ENCODE measurements around the gene OR10H4. TPM values are rescaled to one million over a fixed set of nuclear protein-coding genes. Genes with fewer than 3 reads are reported as not detected.
"Not testable (repeated sequence)": the region's sequence is repeated elsewhere in the genome, so short reads cannot be mapped to it uniquely, and the experiment has no call there.

Gene OR10H4
- not detected for total RNA-seq

GRCh38 chr19:15948223-15949058 is at the start of gene OR10H4:
Gene OR10H4 (plus strand): TSS chr19:15949008. CDS start chr19:15949008, 0 bp downstream.
- Mint-ChIP-seq H3K36me3 (peaks cover 13% of the 10 kb centered on the region), H3K9me3 (peaks cover 9% of the 10 kb centered on the region), H3K4me3 (no peak within 1 kb of the TSS), H3K27me3 (peaks cover 43 to 49% of the 10 kb centered on the region in 2 donors), H3K27ac (no peak within 1 kb of the TSS), H3K4me1 (ENCODE audit: low read depth in 2 of 2) (no peaks in the 10 kb centered on the region)
- DNase-seq (ENCODE audit: low spot score), result no peak
- ATAC-seq, result no peak

GRCh38 chr19:15899561-15899960 is 49.2 kb upstream of the OR10H4 start:
- peaks cover 7 to 25% of the 10 kb centered on the region in 2 donors for H3K27me3 Mint-ChIP-seq
- H3K27ac Mint-ChIP-seq; H3K4me1 Mint-ChIP-seq (ENCODE audit: low read depth in 2 of 2); ATAC-seq; H3K4me3 Mint-ChIP-seq; H3K36me3 Mint-ChIP-seq; H3K9me3 Mint-ChIP-seq; DNase-seq (ENCODE audit: low spot score): not testable (repeated sequence)

- peak overlapping the region; percentile 77 for H3K4me3 Mint-ChIP-seq
These were observed 48.8 kb upstream of the OR10H4 start for GRCh38 chr19:15900032-15900431.

GRCh38 chr19:15900504-15900903 is 48.3 kb upstream of the OR10H4 start:
- Mint-ChIP-seq H3K4me1 (ENCODE audit: low read depth in 2 of 2) (no peaks in the 10 kb centered on the region), H3K9me3 (no peaks in the 10 kb centered on the region), H3K4me3 (peak overlapping the region; percentile 77), H3K36me3 (no peaks in the 10 kb centered on the region), H3K27ac (no peak overlapping the region), H3K27me3 (peaks cover 16 to 32% of the 10 kb centered on the region in 2 donors)
- no peak for DNase-seq (ENCODE audit: low spot score)
- ATAC-seq, result peak in 1 of 2 donors; percentile 29

More at GRCh38 chr19:15900032-15900431, 48.8 kb upstream of the OR10H4 start:
- ATAC-seq; H3K36me3 Mint-ChIP-seq; DNase-seq (ENCODE audit: low spot score); H3K4me1 Mint-ChIP-seq (ENCODE audit: low read depth in 2 of 2); H3K27ac Mint-ChIP-seq; H3K9me3 Mint-ChIP-seq: not testable (repeated sequence)
- peaks cover 12 to 29% of the 10 kb centered on the region in 2 donors for H3K27me3 Mint-ChIP-seq

- H3K36me3 Mint-ChIP-seq, result peaks cover 2% of the 10 kb centered on the region
- no peak overlapping the region for H3K4me3 Mint-ChIP-seq
- H3K9me3 Mint-ChIP-seq, result no peaks in the 10 kb centered on the region
- DNase-seq (ENCODE audit: low spot score) (no peak), ATAC-seq (no peak)
- peaks cover 32 to 34% of the 10 kb centered on the region in 2 donors for H3K27me3 Mint-ChIP-seq
- H3K27ac Mint-ChIP-seq, result no peak overlapping the region
- no peaks in the 10 kb centered on the region for H3K4me1 Mint-ChIP-seq (ENCODE audit: low read depth in 2 of 2)
These were observed 46.6 kb upstream of the OR10H4 start for GRCh38 chr19:15902254-15902653.

- not testable (repeated sequence) for H3K27ac Mint-ChIP-seq; H3K4me3 Mint-ChIP-seq; DNase-seq (ENCODE audit: low spot score); H3K9me3 Mint-ChIP-seq; H3K4me1 Mint-ChIP-seq (ENCODE audit: low read depth in 2 of 2); H3K36me3 Mint-ChIP-seq
- H3K27me3 Mint-ChIP-seq, result peaks cover 36% of the 10 kb centered on the region in 2 donors
- peak in 1 of 2 donors; percentile 43 for ATAC-seq
These were observed 45.9 kb upstream of the OR10H4 start for GRCh38 chr19:15902898-15903297.

- ATAC-seq (no peak), DNase-seq (ENCODE audit: low spot score) (no peak)
- Mint-ChIP-seq H3K4me3 (no peak overlapping the region), H3K36me3 (peaks cover 6% of the 10 kb centered on the region), H3K4me1 (ENCODE audit: low read depth in 2 of 2) (no peaks in the 10 kb centered on the region), H3K27ac (no peak overlapping the region), H3K27me3 (peaks cover 29 to 31% of the 10 kb centered on the region in 2 donors), H3K9me3 (no peaks in the 10 kb centered on the region)
These were observed 43.8 kb upstream of the OR10H4 start for GRCh38 chr19:15905026-15905425.

- no peak overlapping the region for H3K4me3 Mint-ChIP-seq
- H3K36me3 Mint-ChIP-seq, result peaks cover 13% of the 10 kb centered on the region
- ATAC-seq (no peak), DNase-seq (ENCODE audit: low spot score) (no peak)
- no peaks in the 10 kb centered on the region for H3K4me1 Mint-ChIP-seq (ENCODE audit: low read depth in 2 of 2)
- H3K27ac Mint-ChIP-seq, result no peak overlapping the region
- no peaks in the 10 kb centered on the region for H3K9me3 Mint-ChIP-seq
- H3K27me3 Mint-ChIP-seq, result peaks cover 34 to 52% of the 10 kb centered on the region in 2 donors
These were observed 37.1 kb upstream of the OR10H4 start for GRCh38 chr19:15911599-15912235.

- DNase-seq (ENCODE audit: low spot score) (no peak), ATAC-seq (no peak)
- Mint-ChIP-seq H3K4me3 (no peak overlapping the region), H3K9me3 (no peaks in the 10 kb centered on the region), H3K4me1 (ENCODE audit: low read depth in 2 of 2) (no peaks in the 10 kb centered on the region), H3K27me3 (peaks cover 36 to 57% of the 10 kb centered on the region in 2 donors), H3K27ac (no peak overlapping the region), H3K36me3 (peaks cover 7% of the 10 kb centered on the region)
These were observed 35.4 kb upstream of the OR10H4 start for GRCh38 chr19:15913384-15913783.

- Mint-ChIP-seq H3K27ac (no peak overlapping the region), H3K4me3 (no peak overlapping the region), H3K27me3 (peaks cover 39 to 62% of the 10 kb centered on the region in 2 donors), H3K36me3 (peaks cover 7% of the 10 kb centered on the region), H3K4me1 (ENCODE audit: low read depth in 2 of 2) (no peaks in the 10 kb centered on the region), H3K9me3 (no peaks in the 10 kb centered on the region)
- DNase-seq (ENCODE audit: low spot score) (no peak), ATAC-seq (no peak)
These were observed 35.0 kb upstream of the OR10H4 start for GRCh38 chr19:15913830-15914229.

GRCh38 chr19:15915109-15915508 is 33.7 kb upstream of the OR10H4 start:
- ATAC-seq (no peak), DNase-seq (ENCODE audit: low spot score) (no peak)
- H3K4me3 Mint-ChIP-seq, result no peak overlapping the region
- H3K9me3 Mint-ChIP-seq, result no peaks in the 10 kb centered on the region
- H3K36me3 Mint-ChIP-seq, result peaks cover 7% of the 10 kb centered on the region
- H3K4me1 Mint-ChIP-seq (ENCODE audit: low read depth in 2 of 2), result no peaks in the 10 kb centered on the region
- no peak overlapping the region for H3K27ac Mint-ChIP-seq
- peaks cover 46 to 72% of the 10 kb centered on the region in 2 donors for H3K27me3 Mint-ChIP-seq

GRCh38 chr19:15919243-15919642 is 29.6 kb upstream of the OR10H4 start:
- H3K4me1 Mint-ChIP-seq (ENCODE audit: low read depth in 2 of 2), result no peaks in the 10 kb centered on the region
- no peak overlapping the region for H3K4me3 Mint-ChIP-seq
- H3K27me3 Mint-ChIP-seq, result peaks cover 42 to 65% of the 10 kb centered on the region in 2 donors
- no peak for DNase-seq (ENCODE audit: low spot score)
- H3K27ac Mint-ChIP-seq, result no peak overlapping the region
- ATAC-seq, result no peak
- no peaks in the 10 kb centered on the region for H3K9me3 Mint-ChIP-seq
- peaks cover 7% of the 10 kb centered on the region for H3K36me3 Mint-ChIP-seq

- no peak overlapping the region for H3K4me3 Mint-ChIP-seq
- H3K36me3 Mint-ChIP-seq, result no peaks in the 10 kb centered on the region
- DNase-seq (ENCODE audit: low spot score) (no peak), ATAC-seq (no peak)
- H3K27ac Mint-ChIP-seq, result no peak overlapping the region
- H3K4me1 Mint-ChIP-seq (ENCODE audit: low read depth in 2 of 2), result no peaks in the 10 kb centered on the region
- H3K27me3 Mint-ChIP-seq, result peaks cover 40 to 60% of the 10 kb centered on the region in 2 donors
- no peaks in the 10 kb centered on the region for H3K9me3 Mint-ChIP-seq
These were observed 26.8 kb upstream of the OR10H4 start for GRCh38 chr19:15922021-15922420.

- Mint-ChIP-seq H3K27me3 (peaks cover 37 to 50% of the 10 kb centered on the region in 2 donors), H3K4me3 (no peak overlapping the region), H3K4me1 (ENCODE audit: low read depth in 2 of 2) (no peaks in the 10 kb centered on the region)
These were observed 25.1 kb upstream of the OR10H4 start for GRCh38 chr19:15923702-15924101.

More at GRCh38 chr19:15923702-15924101, 25.1 kb upstream of the OR10H4 start:
- H3K9me3 Mint-ChIP-seq, result no peaks in the 10 kb centered on the region
- ATAC-seq (no peak), DNase-seq (ENCODE audit: low spot score) (no peak)
- no peak overlapping the region for H3K27ac Mint-ChIP-seq
- H3K36me3 Mint-ChIP-seq, result no peaks in the 10 kb centered on the region
